Thyroid gland (tissue), 4 donors: Measurements from ENCODE around the gene ETV3.

Experiments
- POLR2A ChIP-seq, 2 donors: fragments of 450-650 bp; IDR thresholded peaks; one replicate each; pipeline ENCODE4 v1.6.1; 2017; ENCODE audit warnings: antibody characterized with exemption in 2 of 2, mild to moderate bottlenecking in 2 of 2, moderate library complexity in 1 of 2
- TF ChIP-seq, protein P1 (sequence below), 6 experiments: fragments of 200-600 bp in 3 of 6; fragments of 450-650 bp in 3 of 6; sonication (generic) in 3 of 6; IDR thresholded peaks; one replicate each; pipeline ENCODE4 v1.5.1; 2016 to 2019; ENCODE audit warnings: antibody characterized with exemption in 6 of 6, mild to moderate bottlenecking in 2 of 6, inconsistent platforms in 1 of 6, moderate library complexity in 1 of 6

DNA sequence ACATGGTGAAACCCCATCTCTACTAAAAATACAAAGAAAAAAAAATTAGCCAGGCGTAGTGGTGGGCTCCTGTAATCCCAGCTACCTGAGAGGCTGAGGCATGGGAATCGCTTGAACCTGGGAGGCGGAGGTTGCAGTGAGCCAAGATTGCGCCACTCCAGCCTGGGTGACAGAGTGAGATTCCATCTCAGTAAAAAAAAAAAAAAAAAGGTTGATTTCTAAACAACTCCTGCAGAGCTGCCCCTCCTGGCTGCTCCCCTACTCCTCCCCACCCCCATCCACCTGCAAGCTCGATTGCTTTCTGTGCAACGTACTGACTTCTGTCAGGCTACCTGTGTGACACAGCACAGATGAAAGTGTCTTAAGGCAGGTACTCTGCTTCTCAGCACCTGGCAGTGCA, 51.9 kb downstream of the ETV3 start:
- TF ChIP-seq POLR2A (IDR thresholded peaks at IDR 0.05), result no peak
- TF ChIP-seq, protein P1, sequence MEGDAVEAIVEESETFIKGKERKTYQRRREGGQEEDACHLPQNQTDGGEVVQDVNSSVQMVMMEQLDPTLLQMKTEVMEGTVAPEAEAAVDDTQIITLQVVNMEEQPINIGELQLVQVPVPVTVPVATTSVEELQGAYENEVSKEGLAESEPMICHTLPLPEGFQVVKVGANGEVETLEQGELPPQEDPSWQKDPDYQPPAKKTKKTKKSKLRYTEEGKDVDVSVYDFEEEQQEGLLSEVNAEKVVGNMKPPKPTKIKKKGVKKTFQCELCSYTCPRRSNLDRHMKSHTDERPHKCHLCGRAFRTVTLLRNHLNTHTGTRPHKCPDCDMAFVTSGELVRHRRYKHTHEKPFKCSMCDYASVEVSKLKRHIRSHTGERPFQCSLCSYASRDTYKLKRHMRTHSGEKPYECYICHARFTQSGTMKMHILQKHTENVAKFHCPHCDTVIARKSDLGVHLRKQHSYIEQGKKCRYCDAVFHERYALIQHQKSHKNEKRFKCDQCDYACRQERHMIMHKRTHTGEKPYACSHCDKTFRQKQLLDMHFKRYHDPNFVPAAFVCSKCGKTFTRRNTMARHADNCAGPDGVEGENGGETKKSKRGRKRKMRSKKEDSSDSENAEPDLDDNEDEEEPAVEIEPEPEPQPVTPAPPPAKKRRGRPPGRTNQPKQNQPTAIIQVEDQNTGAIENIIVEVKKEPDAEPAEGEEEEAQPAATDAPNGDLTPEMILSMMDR (IDR thresholded peaks at IDR 0.05), result no peak
